CD4-positive, alpha-beta T cell treated with Interleukin-15 for 1 hour (primary cell): ENCODE measurements around the gene ALPP.
"Not testable (repeated sequence)": the region's sequence is repeated elsewhere in the genome, so short reads cannot be mapped to it uniquely, and the experiment has no call there.

Experiments used
- DNase-seq: peaks from one replicate; pipeline ENCODE4 v3.0.0-alpha.2; 2020

ALPP gene

DNA sequence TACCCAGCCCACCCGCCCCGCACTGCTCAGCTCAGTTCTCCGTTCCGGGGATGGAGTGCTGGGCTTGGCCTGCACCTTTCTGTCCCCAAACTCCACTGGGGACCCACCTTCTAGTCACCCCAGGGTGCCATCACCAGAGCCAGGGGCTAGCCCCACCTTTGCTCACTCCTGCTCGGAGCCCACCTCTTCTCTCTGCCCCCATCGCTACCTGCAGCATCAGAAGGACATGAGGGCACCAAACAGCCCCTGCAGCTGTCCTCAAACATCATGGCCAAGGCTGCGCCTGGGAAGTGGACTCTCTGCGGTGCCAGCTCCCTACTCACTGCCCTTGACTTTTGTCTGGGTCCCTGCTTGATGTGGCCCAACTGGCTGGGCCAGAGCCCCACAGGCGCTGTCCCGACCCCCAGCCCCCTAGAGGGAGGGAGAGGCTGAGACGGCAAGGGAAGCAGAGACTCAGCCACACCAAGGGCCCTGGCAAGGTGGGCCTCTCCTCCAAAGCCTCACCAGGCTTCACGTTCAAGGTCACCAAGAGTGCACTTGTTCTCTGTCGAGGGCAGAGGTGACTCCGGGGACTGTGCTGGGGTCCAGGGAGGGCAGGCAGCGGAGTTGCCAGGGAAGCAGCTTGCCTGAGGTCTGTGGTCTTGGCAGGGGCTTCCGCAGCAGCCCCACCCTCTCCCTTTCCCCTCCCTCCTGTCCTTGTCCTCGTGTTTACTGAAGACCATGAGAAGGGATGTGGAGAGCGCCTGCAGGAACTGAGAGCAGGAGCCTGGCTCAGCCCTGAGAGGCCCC lies 13.6 kb upstream of the ALPP start:
- not testable (repeated sequence) for DNase-seq

DNA sequence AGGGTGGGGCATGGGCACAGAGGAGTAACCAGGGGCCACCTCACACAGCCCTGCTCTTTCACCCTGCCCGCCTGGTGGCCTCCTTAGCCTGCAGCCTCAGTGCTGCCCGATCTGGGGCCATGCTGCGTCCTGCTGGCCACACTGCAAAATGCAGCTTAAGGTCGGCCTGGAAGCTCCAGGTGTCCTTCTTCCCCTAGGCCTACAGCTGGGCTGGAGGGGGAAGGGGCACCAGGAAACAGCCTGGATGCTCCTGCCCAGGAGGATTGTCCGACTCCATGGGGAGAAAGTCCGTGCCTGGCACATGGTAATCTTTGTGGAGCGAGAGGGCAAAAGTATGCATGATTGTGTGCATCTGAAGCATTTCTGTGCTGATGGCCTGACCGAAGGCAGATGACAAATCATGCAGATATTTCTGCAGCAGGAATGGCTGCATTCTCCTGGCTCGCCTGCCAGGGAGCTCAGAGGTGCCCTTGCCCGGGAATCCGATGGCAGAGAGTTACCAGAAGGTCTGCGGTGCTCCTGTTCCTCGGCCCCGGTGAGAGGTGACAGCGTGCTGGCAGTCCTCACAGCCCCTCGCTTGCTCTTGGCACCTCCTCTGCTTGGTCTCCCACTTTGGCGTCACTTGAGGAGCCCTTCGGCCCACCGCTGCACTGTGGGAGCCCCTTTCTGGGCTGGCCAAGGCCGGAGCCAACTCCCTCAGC lies 12.8 kb upstream of the ALPP start:
- no peak for DNase-seq

DNA sequence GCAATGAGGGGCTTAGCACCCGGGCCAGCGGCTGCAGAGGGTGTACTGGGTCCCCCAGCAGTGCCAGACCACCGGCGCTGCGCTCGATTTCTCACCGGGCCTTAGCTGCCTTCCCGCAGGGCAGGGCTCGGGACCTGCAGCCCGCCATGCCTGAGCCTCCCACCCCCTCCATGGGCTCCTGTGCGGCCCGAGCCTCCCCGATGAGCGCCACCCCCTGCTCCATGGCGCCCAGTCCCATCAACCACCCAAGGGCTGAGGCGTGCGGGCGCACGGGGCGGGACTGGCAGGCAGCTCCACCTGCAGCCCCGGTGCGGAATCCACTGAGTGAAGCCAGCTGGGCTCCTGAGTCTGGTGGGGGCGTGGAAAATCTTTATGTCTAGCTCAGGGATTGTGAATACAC lies 12.1 kb upstream of the ALPP start:
- DNase-seq: not testable (repeated sequence)

DNA sequence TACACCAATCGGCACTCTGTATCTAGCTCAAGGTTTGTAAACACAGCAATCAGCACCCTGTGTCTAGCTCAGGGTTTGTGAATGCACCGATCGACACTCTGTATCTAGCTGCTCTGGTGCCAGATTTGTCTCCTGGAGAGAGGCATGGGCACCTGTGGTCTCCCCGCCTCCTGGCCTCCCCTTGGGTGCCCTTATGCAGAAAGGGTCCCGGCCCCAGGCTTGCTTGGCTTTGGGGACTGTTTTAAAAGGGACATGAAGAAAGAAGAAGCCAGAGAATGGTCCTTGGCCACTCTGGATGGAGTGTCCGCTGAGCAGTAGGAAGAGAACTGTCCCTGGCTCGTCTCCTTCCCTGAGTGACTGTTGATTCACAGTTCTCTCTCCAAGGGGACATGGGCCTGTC lies 11.5 kb upstream of the ALPP start:
- no peak for DNase-seq

- DNase-seq: no peak
Observed at GRCh38 chr2:232367591-232368233, 10.8 kb upstream of the ALPP start.

DNA sequence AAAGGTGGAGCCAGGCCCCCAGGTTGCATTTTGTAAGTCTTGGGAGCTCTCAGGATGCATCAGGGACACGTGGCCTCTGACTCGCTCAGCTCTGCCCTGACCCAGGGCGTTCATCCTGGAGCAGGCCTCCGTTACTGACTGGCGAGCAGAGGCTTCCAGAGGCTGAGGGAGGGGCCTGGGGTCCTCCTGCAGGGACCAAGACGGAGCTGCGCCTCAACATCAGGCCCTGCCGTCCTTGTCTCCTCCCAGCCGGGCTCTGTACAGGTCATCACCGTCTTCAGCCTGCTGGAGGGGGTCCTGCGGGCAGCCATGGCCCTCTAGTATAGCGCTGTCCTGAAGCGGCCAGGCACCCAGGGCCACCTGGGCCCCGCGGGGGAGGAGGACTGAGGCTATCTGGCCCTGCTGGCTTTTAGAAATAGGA lies 10.2 kb upstream of the ALPP start:
- no peak for DNase-seq

DNA sequence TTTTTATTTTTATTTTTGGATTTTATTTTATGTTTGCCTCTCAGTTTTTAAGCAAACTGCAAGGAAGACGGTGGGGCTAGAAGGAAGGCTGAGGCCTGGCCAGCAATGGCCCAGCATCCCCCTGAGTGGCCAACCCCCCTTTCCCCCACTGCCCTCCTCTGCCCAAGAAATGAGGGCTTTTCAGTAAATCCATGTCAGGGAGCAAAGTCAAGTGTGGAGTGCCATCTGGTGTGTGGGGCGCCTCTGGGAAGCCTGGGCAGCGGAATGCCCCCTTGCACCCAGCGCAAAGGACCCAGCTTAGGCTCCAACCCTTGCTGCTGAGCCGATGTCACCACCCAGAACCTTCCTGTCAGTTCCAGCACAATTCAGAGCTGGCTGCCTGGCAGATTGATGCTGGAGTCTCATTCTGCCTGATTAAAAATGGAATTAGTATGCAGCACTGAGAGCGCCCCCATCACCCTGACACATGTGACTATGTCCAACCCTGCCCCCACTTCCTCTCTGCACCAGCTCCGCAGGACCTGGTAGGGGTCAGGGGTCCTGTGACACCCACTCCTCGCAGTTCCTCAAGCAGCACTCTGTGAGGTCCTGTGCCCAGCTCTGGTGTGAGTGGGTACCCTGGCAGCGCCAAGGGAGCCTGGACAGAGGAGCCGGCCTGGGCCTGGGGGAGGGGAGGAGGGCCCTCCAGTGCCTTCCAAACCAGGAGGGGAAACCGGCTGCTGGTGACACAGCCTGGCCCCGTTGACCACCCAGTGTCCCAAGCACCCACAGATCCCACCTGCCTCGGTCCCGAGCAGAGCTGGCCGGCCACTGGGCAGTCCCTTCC lies 9.2 kb upstream of the ALPP start:
- DNase-seq: no peak

DNA sequence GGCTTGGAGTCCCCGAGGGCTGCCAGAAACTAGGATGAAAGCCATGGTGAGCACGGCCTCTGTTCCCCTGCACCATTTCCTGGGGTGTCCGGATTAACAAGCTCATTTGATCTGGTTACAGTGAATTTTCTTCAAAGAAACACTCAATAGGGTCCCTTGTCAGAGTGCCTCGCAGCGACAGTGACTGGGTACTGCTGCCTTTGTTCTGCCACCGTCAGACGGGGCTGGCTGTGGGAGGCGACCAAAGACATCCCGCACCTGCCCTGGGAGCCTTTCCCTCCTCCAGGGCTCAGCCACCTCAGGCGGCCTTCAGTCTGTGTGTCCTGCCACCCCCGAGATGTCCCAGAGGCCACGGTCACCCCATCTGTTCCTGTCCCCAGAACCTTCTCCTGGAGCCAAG lies 8.5 kb upstream of the ALPP start:
- DNase-seq: not testable (repeated sequence)

DNA sequence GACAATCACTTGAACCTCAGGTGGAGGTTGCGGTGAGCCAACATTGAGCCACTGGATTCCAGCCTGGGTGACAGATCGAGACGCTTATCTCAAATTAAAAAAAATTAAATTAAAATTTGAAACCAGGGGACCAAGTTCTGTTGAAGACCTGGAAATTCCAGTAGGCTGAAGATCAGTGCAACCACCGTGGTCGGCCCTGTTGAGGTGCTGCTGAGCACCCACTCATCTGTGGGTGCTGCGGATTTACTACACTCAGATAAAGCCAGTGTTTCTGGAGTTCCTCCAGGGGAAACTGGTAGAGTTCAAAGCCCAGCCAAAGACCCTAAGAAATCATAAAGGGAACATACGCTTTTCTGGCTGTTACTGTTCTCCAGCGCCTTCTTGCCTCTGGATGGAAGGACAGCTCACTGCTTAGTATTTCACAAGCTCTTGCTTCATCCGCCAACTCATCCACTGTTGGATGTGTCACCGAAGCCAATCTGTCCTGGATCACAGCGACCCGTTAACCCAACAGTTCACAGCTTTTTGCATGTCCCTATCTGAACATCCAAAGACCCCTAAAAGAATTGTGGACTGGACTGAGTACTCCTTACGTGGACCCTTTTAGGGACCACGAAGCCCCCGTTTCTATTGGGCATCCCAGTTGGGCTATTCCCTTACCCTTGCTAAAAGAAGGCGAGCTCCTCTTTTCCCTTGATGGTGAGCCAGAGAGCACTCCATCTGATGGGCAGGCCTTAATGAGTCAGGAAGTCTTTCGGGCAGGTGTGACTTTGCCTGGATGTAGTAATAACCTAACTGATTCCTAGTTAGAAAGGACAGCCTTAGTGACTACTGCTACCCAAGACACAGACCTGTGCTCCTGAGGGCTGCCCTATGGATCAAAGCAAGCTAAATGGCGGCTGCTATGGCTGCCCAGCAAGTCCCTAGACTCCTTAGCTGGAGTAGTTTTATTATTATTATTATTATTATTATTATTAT lies 6.0 kb upstream of the ALPP start:
- no peak for DNase-seq

DNA sequence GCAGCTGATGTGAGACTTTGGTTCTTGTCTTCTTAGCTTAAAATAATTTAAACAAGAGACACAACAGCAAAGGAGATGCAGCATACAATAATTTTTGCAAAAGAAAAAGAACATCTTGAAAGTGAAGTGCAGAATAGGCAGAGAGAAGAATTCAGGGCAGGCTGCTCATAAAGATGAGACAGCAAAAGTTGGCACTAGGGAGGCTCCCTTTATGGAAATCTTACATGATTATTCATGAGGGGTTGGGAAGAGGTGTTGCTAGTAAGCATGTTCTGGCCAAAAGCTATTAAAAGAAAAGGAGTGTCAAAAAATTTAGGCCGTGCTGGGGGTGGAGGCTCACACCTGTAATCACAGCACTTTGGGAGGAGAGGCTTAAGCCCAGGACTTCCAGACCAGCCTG lies 4.2 kb upstream of the ALPP start:
- no peak for DNase-seq

DNA sequence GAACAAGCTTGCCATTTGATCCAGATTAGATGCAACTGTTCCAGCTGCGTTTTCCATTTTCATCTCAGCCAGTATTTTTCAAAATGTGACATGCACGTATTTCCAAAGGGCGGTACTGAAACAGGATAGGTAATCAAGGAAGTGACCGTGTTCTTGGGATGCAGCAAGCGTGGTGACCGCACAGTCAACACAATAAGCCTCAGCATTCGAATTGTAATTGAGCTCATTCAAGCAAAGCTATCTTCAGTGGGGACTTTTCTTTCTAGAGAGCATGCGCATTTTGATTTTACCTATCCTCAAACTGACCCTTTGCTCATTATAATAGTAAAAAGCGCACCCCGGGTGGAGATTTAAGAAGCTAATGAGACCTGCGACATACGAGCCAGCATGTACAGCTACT lies 3.4 kb upstream of the ALPP start:
- DNase-seq: no peak

- DNase-seq: no peak
Observed at GRCh38 chr2:232376260-232376659, 2.3 kb upstream of the ALPP start.

DNA sequence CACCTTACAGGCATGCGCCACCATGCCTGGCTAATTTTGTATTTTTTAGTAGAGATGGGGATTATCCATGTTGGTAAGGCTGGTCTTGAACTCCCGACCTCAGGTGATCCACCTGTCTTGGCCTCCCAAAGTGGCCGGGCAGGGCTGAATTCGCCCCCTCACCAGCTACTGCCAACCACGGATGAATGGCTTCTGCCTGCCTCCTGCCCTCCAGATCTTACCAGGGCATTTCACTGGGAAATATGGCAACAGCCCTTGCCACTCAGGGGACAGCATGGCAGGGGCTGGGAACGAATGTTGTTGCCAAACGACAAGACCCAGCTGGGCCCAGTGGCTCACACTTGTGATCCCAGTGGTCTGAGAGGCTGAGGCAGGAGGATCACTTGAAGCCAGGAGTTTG lies 1.8 kb upstream of the ALPP start:
- DNase-seq: no peak

GRCh38 chr2:232377319-232377718 lies 1.2 kb upstream of the ALPP start:
- DNase-seq: no peak

DNA sequence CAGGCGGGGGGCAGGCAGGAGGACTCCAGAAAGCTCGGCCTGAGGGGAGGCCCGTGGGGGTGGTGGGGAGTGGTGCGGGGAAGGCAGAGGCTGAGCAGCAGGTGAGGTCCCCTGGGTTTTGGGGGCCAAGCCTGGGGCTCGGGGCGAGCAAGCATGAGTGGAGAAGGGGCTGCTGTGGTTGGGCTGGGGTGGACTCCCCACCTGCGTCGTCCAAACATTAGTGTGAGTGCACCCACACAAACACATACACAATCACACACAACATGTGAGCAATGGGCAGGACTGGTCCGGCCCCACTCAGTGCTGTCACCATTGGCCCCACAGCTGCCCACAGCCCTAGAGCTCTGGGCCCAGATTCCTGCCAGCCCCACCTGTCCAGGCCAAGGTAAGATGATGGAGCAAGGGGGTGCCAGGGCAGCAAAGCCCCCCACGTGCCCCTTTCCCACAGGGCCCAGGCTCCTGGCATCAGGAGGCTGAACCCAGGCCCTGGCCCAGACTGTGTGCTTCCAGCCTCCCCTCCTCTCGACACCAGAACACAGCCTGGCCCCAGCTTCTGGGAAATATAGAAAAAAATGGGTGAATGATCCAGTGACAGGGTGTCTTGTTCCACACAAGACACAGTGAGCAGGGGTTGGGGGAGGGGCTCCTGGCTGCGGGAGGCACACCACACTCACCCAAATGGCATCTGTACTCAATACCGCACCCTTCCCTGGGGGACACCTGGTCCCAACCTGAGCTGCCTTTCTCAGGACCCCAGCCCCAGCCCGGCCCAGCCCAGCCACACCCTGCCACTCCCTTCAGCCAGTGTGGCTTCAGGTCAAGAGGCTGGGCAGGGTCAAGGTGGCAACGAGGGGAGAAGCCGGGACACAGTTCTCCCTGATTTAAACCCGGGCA lies 463 bp upstream of the ALPP start:
- DNase-seq: no peak

DNA sequence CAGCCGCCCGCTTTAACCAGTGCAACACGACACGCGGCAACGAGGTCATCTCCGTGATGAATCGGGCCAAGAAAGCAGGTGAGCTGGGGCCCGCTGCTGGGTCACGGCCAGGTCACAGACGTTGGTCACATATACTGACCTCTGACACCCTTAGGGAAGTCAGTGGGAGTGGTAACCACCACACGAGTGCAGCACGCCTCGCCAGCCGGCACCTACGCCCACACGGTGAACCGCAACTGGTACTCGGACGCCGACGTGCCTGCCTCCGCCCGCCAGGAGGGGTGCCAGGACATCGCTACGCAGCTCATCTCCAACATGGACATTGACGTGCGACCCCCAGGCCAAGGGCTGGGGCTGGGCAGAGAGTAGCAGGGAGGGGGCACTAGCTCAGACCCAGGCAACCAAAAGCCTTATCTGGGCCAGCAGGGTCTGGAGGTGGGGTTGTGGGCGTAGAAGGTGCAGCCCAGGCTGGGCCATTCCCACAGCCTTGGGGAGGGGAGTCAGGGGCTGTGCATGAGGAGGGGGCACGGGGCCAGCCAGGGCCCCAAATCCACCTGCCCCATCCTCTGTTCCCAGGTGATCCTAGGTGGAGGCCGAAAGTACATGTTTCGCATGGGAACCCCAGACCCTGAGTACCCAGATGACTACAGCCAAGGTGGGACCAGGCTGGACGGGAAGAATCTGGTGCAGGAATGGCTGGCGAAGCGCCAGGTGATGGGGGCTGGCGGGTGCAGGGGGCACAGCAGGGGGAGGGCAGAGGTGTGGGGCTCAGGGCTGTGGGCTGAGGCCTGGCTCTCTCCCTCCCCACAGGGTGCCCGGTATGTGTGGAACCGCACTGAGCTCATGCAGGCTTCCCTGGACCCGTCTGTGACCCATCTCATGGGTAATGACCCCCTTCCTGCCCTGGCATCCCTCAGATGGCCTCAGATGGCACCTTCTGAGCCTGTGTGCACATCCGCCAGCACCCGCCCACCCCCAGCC lies 1.3 kb downstream of the ALPP start:
- DNase-seq: not testable (repeated sequence)

- DNase-seq: not testable (repeated sequence)
Observed at GRCh38 chr2:232381204-232382031, 2.9 kb downstream of the ALPP start.
